Cardiac fibroblast (primary cell): ENCODE measurements around the gene ELOF1.
"Not testable (repeated sequence)": the region's sequence is repeated elsewhere in the genome, so short reads cannot be mapped to it uniquely, and the experiment has no call there.

Experiments used
- DNase-seq, 2 donors: peaks; one replicate each; pipeline versions ENCODE4 v3.0.0 to v3.0.0-alpha.2; 2010; ENCODE audit warnings: low read depth in 2 of 2
- H3K4me3 ChIP-seq, 2 donors: replicated peaks in 1 of 2; 1 replicate in 1 of 2; 2 replicates in 1 of 2; pipeline ENCODE4 v1.5.1; 2011; ENCODE audit warnings: low read depth in 2 of 2, low read length in 2 of 2, mild to moderate bottlenecking in 2 of 2, moderate library complexity in 1 of 2
- TF ChIP-seq, protein P1 (sequence below): IDR thresholded peaks from one replicate; pipeline ENCODE4 v1.5.1; 2011; ENCODE audit warnings: low read depth, mild to moderate bottlenecking, low read length, inconsistent platforms

ELOF1 gene

DNA sequence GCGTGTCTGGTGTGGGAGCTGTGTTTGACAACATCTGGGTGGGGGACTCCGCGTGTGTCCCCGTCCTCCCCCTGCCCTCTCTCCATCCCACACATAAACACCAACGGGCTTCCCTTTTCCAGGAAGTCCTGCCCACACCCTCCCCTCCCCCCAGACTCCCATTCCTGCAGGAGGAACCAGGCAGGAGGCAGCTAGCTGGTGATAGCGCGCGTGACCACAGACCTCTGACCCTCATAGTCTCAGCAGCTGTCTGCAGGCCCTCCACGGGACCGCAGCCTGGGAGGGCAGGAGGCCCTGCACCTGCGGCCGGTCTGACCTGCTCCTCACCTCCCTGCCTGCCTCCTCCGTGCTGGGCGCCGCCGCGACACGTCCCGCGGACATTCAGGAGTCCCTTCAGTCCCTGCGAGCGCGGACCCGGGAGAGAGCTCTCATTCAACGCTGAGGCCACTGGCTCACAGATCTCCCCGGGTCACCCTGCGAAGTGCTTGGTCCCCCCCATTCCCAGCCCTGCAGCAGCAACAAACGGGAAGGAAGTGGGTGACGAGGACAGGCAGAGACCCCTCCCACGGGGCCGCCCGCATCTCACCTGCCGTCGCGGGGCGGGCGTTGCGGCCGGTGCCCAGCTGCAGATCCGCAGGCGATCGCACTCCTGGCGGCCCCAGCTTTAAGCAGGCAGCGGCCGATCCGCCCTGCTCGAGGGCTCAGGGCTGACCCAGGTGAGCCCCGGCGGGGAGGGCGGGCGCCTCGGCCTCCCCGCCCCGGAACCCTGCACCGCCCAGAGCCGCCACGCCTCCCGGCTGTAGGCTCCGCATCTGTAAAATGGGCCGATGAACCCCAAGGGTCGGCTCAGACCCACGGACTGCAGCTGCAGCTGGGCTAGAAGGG, 19.5 kb upstream of the ELOF1 start:
- peak in 1 of 2 donors; percentile 25 for DNase-seq
- TF ChIP-seq, protein P1, sequence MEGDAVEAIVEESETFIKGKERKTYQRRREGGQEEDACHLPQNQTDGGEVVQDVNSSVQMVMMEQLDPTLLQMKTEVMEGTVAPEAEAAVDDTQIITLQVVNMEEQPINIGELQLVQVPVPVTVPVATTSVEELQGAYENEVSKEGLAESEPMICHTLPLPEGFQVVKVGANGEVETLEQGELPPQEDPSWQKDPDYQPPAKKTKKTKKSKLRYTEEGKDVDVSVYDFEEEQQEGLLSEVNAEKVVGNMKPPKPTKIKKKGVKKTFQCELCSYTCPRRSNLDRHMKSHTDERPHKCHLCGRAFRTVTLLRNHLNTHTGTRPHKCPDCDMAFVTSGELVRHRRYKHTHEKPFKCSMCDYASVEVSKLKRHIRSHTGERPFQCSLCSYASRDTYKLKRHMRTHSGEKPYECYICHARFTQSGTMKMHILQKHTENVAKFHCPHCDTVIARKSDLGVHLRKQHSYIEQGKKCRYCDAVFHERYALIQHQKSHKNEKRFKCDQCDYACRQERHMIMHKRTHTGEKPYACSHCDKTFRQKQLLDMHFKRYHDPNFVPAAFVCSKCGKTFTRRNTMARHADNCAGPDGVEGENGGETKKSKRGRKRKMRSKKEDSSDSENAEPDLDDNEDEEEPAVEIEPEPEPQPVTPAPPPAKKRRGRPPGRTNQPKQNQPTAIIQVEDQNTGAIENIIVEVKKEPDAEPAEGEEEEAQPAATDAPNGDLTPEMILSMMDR = no peak
- peak overlapping the region in 1 of 2 donors; percentile 4 for H3K4me3 ChIP-seq

DNA sequence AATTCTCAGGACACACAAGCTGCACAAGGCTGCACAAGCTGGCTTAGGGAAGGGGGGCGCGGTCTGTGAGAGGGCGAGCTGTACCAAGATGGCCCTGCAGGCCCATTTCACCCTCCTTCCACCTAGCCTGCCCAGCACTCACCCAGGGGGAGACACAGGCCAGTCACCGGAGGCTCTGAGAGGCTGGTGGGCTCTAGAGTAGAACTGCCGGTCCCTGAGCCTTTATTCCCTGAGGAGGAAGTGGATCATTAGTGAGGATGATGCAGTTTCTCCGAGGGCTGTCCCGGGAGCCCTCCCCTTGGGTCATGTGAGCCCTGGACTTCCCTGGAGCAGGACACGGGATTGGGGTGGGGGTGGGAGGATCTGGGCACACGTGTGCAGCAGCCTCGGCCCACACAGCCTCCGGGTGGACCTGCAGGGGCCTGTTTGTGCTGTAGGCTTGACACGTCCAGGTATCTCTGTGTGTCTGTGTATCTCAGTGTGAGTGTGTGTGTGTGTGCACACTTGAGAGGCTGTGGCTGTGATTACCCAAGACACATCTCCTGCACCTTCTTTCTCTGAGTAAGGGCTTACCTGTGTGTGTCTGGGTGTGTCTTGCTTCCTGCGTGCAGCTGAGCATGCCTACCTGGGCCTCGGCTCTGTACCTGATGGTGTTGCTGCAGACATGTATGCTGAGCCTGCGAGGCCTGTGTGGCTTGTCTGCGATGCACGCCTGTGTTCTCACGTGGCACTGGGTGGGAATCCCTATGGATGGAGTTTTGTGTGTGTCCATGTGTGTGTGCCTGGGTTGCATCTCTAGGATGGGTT, 18.6 kb upstream of the ELOF1 start, which contains the start of gene ACP5:
TSS of gene ACP5 (minus strand) at position 195 of the 807 bp plus-strand sequence. CDS start 328 bp downstream, outside the sequence.
- TF ChIP-seq, protein P1 = no peak
- peak in 1 of 2 donors; percentile 11 for DNase-seq
- peak within 1 kb of the TSS in 1 of 2 donors; percentile 4 for H3K4me3 ChIP-seq

GRCh38 chr19:11576227-11576626, 17.2 kb upstream of the ELOF1 start:
- TF ChIP-seq, protein P1 = no peak
- H3K4me3 ChIP-seq = no peak overlapping the region
- no peak for DNase-seq

DNA sequence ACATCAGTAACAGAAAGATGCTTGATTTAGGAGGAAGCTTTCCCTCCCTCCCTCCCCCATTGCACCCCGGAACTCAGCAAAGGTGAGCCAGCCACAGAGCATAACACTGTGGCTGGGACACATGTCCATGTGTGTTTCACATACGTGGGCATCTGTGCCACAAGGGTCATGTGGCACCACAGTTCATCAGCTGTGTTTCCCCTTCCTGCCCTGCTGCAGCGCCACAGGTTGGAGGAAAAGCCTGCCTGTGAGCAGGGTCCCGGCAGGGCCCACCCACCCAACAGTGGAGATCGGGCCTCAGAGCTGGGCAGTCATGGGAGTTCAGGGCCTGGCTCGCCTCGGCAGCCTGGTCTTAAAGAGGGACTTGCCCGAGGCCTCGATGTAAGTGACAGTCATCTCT, 15.7 kb upstream of the ELOF1 start:
- TF ChIP-seq, protein P1 = no peak
- H3K4me3 ChIP-seq = no peak overlapping the region
- DNase-seq = no peak

DNA sequence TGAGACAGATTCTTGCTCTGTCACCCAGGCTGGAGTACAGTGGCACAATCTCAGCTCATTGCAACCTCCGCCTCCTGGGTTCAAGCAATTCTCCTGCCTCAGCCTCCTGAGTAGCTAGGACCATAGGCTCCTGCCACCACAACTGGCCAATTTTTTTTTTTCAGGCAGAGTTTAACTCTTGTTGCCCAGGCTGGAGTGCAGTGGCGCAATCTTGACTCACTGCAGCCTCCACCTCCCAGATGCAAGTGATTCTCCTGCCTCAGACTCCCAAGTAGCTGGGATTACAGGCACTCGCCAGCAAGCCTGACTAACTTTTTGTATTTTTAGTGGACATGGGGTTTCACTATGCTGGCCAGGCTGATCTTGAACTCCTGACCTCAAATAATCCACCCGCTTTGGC, 14.7 kb upstream of the ELOF1 start:
- H3K4me3 ChIP-seq, DNase-seq: not testable (repeated sequence)

- not testable (repeated sequence) for H3K4me3 ChIP-seq, DNase-seq
Measured at GRCh38 chr19:11573354-11573753, 14.3 kb upstream of the ELOF1 start.

GRCh38 chr19:11570039-11570462, 11.0 kb upstream of the ELOF1 start:
- TF ChIP-seq, protein P1 = no peak
- no peak overlapping the region for H3K4me3 ChIP-seq
- no peak for DNase-seq
